ENCODE measurements around the gene RFTN1. TPM values are rescaled to one million over a fixed set of nuclear protein-coding genes. Genes with fewer than 3 reads are reported as not detected.

Gene RFTN1
- total RNA-seq, 2 experiments from 2014 or later, result 81.8 to 152 TPM

DNA sequence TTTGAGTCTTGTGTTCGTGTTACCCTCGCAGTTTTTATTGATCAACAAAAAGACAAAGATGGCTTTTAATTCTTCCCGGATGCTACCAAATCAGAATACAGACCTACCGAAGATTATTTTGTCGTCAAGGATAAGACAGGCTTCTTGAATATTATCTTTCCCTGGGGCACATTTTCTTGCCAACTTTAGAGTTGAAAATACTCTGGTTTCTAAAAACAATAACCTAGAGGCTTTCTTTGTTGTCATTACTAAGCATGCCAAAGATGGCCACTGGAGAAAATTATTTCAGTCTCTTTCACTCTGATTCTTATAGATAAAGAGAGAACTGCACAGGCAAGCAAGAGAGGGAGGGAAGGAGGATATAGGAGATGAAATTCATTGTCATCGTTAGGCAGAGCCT is 214.6 kb downstream of the RFTN1 start:
- ChIA-PET POLR2A (no interaction called here), CTCF (ENCODE audit: unreplicated experiment) (no interaction called here)
- peaks cover 10% of the 10 kb centered on the region for H3K4me1 ChIP-seq (ENCODE audit: insufficient read depth, low read length, poor library complexity, severe bottlenecking)
- no peak overlapping the region for H3K27ac ChIP-seq (ENCODE audit: low read depth, low read length, poor library complexity, severe bottlenecking)
- no peak for TF ChIP-seq EZH2phosphoT487 (IDR thresholded peaks at IDR 0.05; ENCODE audit: borderline replicate concordance, low read depth, low read length)
- TF ChIP-seq, protein P1, sequence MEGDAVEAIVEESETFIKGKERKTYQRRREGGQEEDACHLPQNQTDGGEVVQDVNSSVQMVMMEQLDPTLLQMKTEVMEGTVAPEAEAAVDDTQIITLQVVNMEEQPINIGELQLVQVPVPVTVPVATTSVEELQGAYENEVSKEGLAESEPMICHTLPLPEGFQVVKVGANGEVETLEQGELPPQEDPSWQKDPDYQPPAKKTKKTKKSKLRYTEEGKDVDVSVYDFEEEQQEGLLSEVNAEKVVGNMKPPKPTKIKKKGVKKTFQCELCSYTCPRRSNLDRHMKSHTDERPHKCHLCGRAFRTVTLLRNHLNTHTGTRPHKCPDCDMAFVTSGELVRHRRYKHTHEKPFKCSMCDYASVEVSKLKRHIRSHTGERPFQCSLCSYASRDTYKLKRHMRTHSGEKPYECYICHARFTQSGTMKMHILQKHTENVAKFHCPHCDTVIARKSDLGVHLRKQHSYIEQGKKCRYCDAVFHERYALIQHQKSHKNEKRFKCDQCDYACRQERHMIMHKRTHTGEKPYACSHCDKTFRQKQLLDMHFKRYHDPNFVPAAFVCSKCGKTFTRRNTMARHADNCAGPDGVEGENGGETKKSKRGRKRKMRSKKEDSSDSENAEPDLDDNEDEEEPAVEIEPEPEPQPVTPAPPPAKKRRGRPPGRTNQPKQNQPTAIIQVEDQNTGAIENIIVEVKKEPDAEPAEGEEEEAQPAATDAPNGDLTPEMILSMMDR (conservative IDR thresholded peaks at IDR 0.05; ENCODE audit: low read length), result no peak
- DNase-seq (ENCODE audit: low spot score), result no peak
- peaks cover 13% of the 10 kb centered on the region for H3K9me3 ChIP-seq (ENCODE audit: low read length)
- no peak overlapping the region for H2AFZ ChIP-seq (ENCODE audit: low read length)
- no peak overlapping the region for H3K4me3 ChIP-seq (ENCODE audit: low read depth, low read length, poor library complexity, severe bottlenecking)
- intact Hi-C loops (cut with micrococcal nuclease; ENCODE audit: unreplicated experiment), result no loop called here
- no peaks in the 10 kb centered on the region for H3K9me2 ChIP-seq (ENCODE audit: insufficient read depth, low read length)
- no peak overlapping the region for H3K4me2 ChIP-seq (ENCODE audit: low read length)
- H3K79me2 ChIP-seq (ENCODE audit: insufficient read depth, low read depth, low read length), result no peaks in the 10 kb centered on the region
- H3K36me3 ChIP-seq (ENCODE audit: insufficient read depth, low read length), result peaks cover 99% of the 10 kb centered on the region
- BruUV-seq (replicated peaks), result no TSS peak
- no peaks in the 10 kb centered on the region for H4K20me1 ChIP-seq (ENCODE audit: insufficient read depth, low read length)

DNA sequence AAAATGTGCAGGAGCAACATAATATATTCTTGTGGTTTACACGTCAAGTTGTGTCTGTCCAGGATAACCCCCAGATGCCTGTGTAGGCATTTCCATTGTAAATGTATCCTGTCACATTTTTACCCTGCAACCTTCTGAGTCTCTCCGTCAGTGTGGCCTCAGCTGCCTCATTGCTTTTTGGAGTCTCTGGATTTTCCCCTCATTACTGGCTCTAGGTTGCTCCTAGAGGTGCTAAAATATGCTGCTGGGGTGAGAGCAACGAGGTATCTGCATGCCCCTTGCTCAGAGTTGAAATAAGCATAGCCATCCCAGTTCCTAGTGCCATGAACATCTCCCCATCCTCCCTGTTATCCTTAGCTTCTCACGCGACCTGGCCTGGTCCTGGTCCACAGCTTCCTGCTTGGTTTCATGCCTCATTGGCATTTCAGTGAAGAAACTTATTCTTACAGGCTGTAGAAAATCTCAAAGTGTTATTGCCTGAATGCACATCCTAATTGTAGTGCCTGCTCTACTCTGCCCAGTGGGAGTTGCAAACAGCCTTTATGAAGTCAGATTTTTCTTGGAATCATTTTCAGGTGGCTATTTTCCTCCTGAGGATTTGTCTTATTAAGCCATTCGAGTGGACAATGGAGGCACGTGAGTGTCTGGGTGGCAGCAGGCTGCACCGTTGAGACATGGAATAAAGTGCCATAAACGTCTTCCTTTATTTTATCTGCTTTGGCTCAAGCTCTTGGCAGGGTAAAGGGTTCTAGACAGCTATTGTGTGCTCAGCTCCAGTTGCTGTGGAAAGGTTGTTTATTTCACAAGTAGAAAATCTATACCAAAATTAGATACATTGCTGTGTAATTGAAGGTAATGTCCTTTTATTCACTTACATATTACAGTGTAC is 215.3 kb downstream of the RFTN1 start:
- H3K79me2 ChIP-seq (ENCODE audit: insufficient read depth, low read depth, low read length), result no peaks in the 10 kb centered on the region
- ChIA-PET CTCF (ENCODE audit: unreplicated experiment) (no interaction called here), POLR2A (no interaction called here)
- H2AFZ ChIP-seq (ENCODE audit: low read length), result no peak overlapping the region
- peaks cover 100% of the 10 kb centered on the region for H3K36me3 ChIP-seq (ENCODE audit: insufficient read depth, low read length)
- no peaks in the 10 kb centered on the region for H4K20me1 ChIP-seq (ENCODE audit: insufficient read depth, low read length)
- no peaks in the 10 kb centered on the region for H3K9me2 ChIP-seq (ENCODE audit: insufficient read depth, low read length)
- peaks cover 19% of the 10 kb centered on the region for H3K9me3 ChIP-seq (ENCODE audit: low read length)
- TF ChIP-seq EZH2phosphoT487 (IDR thresholded peaks at IDR 0.05; ENCODE audit: borderline replicate concordance, low read depth, low read length), result no peak
- TF ChIP-seq, protein P1 (conservative IDR thresholded peaks at IDR 0.05; ENCODE audit: low read length), result no peak
- no peak overlapping the region for H3K4me3 ChIP-seq (ENCODE audit: low read depth, low read length, poor library complexity, severe bottlenecking)
- BruUV-seq (replicated peaks), result no TSS peak
- intact Hi-C loops (cut with micrococcal nuclease; ENCODE audit: unreplicated experiment), result no loop called here
- H3K4me1 ChIP-seq (ENCODE audit: insufficient read depth, low read length, poor library complexity, severe bottlenecking), result peaks cover 10% of the 10 kb centered on the region
- H3K4me2 ChIP-seq (ENCODE audit: low read length), result no peak overlapping the region
- H3K27ac ChIP-seq (ENCODE audit: low read depth, low read length, poor library complexity, severe bottlenecking), result no peak overlapping the region
- no peak for DNase-seq (ENCODE audit: low spot score)

DNA sequence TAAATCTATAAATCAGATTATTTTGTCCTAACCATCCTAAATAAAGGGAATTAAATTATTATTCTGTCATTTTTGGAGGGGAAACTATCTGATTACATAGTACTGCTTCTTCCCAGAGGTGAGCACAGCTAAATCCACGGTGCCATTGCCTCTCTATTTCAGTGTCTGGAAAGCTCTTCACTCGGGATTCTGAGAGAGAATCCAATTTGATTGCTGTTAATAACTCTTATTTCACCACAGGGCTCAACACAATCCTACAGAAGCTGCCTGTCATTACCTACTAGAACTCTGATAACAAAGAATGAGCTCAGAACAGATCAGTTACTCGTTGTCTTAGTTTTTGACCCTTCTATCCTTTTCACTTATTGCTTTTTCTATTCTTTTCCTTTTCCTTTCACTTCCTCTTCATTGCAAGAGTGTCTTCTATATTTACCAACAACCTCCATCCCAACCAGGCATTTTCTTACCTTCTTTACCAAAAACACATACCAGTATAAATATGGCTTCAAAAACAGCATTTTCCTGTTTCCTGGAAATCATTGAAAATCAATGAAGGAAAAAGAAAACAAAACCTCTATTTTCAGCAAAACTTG is 218.1 kb downstream of the RFTN1 start:
- no peaks in the 10 kb centered on the region for H3K9me2 ChIP-seq (ENCODE audit: insufficient read depth, low read length)
- H4K20me1 ChIP-seq (ENCODE audit: insufficient read depth, low read length), result no peaks in the 10 kb centered on the region
- H3K4me2 ChIP-seq (ENCODE audit: low read length), result no peak overlapping the region
- TF ChIP-seq, protein P1 (conservative IDR thresholded peaks at IDR 0.05; ENCODE audit: low read length), result no peak
- TF ChIP-seq EZH2phosphoT487 (IDR thresholded peaks at IDR 0.05; ENCODE audit: borderline replicate concordance, low read depth, low read length), result no peak
- H3K27ac ChIP-seq (ENCODE audit: low read depth, low read length, poor library complexity, severe bottlenecking), result no peak overlapping the region
- no peak overlapping the region for H3K4me3 ChIP-seq (ENCODE audit: low read depth, low read length, poor library complexity, severe bottlenecking)
- H3K79me2 ChIP-seq (ENCODE audit: insufficient read depth, low read depth, low read length), result no peaks in the 10 kb centered on the region; the same call in 1 of the 2 replicates
- BruUV-seq (replicated peaks), result no TSS peak
- H2AFZ ChIP-seq (ENCODE audit: low read length), result no peak overlapping the region
- no peak for DNase-seq (ENCODE audit: low spot score)
- CTCF ChIA-PET (ENCODE audit: unreplicated experiment), result no interaction called here
- H3K4me1 ChIP-seq (ENCODE audit: insufficient read depth, low read length, poor library complexity, severe bottlenecking), result peaks cover 13% of the 10 kb centered on the region
- intact Hi-C loops (cut with micrococcal nuclease; ENCODE audit: unreplicated experiment), result no loop called here
- POLR2A ChIA-PET, result interaction anchor here (0.5 to 2.9 kb wide), 6 partner anchors 9 to 261 kb away, joined by 3 to 6 read pairs (median 4); no protein-coding TSS in a partner anchor
- peaks cover 97% of the 10 kb centered on the region for H3K36me3 ChIP-seq (ENCODE audit: insufficient read depth, low read length)
- H3K9me3 ChIP-seq (ENCODE audit: low read length), result peaks cover 35% of the 10 kb centered on the region

All from OCI-LY7 (cell line).